ENCODE data around the gene RNF4.

DNA sequence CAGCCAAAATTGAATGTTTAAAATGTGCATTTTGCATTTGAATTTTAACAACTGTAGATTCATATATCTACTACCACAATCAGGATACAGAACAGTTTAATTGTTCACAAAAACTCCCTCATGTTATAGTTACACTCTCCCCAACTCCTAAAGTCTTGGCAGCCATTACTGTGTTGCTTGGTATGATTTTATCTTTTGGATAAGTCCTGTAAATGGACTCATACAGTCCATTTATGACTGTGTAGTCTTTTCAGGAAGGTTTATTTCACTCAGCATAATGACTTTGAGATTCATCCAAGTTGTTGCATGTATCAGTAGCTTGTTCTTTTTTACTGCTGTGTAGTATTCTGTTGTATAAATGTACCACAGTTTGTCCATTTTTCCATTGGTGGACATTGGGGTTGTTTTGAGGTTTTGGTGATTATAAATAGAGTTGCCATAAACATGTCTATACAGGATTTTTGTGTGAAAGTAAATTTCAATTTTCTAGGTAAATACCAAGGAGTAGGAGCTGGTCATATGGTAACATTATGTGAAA is 77.4 kb downstream of the RNF4 start:
- TF ChIP-seq, protein P1, sequence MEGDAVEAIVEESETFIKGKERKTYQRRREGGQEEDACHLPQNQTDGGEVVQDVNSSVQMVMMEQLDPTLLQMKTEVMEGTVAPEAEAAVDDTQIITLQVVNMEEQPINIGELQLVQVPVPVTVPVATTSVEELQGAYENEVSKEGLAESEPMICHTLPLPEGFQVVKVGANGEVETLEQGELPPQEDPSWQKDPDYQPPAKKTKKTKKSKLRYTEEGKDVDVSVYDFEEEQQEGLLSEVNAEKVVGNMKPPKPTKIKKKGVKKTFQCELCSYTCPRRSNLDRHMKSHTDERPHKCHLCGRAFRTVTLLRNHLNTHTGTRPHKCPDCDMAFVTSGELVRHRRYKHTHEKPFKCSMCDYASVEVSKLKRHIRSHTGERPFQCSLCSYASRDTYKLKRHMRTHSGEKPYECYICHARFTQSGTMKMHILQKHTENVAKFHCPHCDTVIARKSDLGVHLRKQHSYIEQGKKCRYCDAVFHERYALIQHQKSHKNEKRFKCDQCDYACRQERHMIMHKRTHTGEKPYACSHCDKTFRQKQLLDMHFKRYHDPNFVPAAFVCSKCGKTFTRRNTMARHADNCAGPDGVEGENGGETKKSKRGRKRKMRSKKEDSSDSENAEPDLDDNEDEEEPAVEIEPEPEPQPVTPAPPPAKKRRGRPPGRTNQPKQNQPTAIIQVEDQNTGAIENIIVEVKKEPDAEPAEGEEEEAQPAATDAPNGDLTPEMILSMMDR (conservative IDR thresholded peaks at IDR 0.05; ENCODE audit: low read depth, low read length): no peak
- TF ChIP-seq EZH2 (IDR thresholded peaks at IDR 0.05; ENCODE audit: borderline replicate concordance, low read depth, low read length, poor library complexity, severe bottlenecking): no peak
